Measurements from ENCODE around the gene MOK. TPM values are rescaled to one million over a fixed set of nuclear protein-coding genes. Genes with fewer than 3 reads are reported as not detected.

The MOK gene
- total RNA-seq, 1 donor, result 40.6 TPM

- no peak overlapping the region for H3K4me3 ChIP-seq (ENCODE audit: low read depth, low read length)
- no peak for DNase-seq (ENCODE audit: low read depth)
- no peak for TF ChIP-seq CTCF (IDR thresholded peaks at IDR 0.05; ENCODE audit: insufficient read depth, low read length)
Observed at GRCh38 chr14:102232348-102232625, 72.7 kb downstream of the MOK start.

- DNase-seq (ENCODE audit: low read depth), result no peak
Observed at GRCh38 chr14:102231476-102232347, 73.3 kb downstream of the MOK start.

GRCh38 chr14:102230481-102231210 lies 74.3 kb downstream of the MOK start:
- TF ChIP-seq CTCF (IDR thresholded peaks at IDR 0.05; ENCODE audit: insufficient read depth, low read length), result no peak
- DNase-seq (ENCODE audit: low read depth), result no peak
- no peak overlapping the region for H3K4me3 ChIP-seq (ENCODE audit: low read depth, low read length)

More at GRCh38 chr14:102231476-102232347, 73.3 kb downstream of the MOK start:
- TF ChIP-seq CTCF (IDR thresholded peaks at IDR 0.05; ENCODE audit: insufficient read depth, low read length), result no peak
- H3K4me3 ChIP-seq (ENCODE audit: low read depth, low read length), result no peak overlapping the region

GRCh38 chr14:102229739-102230092 lies 75.2 kb downstream of the MOK start:
- no peak for DNase-seq (ENCODE audit: low read depth)

GRCh38 chr14:102229071-102229738 lies 75.8 kb downstream of the MOK start:
- H3K4me3 ChIP-seq (ENCODE audit: low read depth, low read length), result no peak overlapping the region
- TF ChIP-seq CTCF (IDR thresholded peaks at IDR 0.05; ENCODE audit: insufficient read depth, low read length), result no peak
- no peak for DNase-seq (ENCODE audit: low read depth)

More at GRCh38 chr14:102229739-102230092, 75.2 kb downstream of the MOK start:
- no peak for TF ChIP-seq CTCF (IDR thresholded peaks at IDR 0.05; ENCODE audit: insufficient read depth, low read length)
- no peak overlapping the region for H3K4me3 ChIP-seq (ENCODE audit: low read depth, low read length)

- no peak overlapping the region for H3K4me3 ChIP-seq (ENCODE audit: low read depth, low read length)
- no peak for DNase-seq (ENCODE audit: low read depth)
- TF ChIP-seq CTCF (IDR thresholded peaks at IDR 0.05; ENCODE audit: insufficient read depth, low read length), result no peak
Observed at GRCh38 chr14:102227184-102227964, 77.6 kb downstream of the MOK start.
